Thoracic aorta (tissue), 2 donors: ENCODE measurements around the gene NF1. TPM values are rescaled to one million over a fixed set of nuclear protein-coding genes. Genes with fewer than 3 reads are reported as not detected.
A peak's percentile ranks its signal among the peaks of the same experiment; 100 is the strongest.

Source experiments
- ATAC-seq: fragments of 150-250 bp; one replicate; pipeline ENCODE4 v1.8.0; 2017; ENCODE audit warnings: low read depth; ENCODE audit not compliant: insufficient number of reproducible peaks, low FRiP score
- DNase-seq: peaks from one replicate; pipeline ENCODE4 v3.0.0-alpha.2; 2020; ENCODE audit warnings: low spot score
- H3K27ac ChIP-seq, 2 donors: fragments of 200-600 bp; sonication (generic); 1 replicate in 1 of 2; 2 replicates in 1 of 2; pipeline ENCODE4 v1.5.1; 2016; ENCODE audit warnings: mild to moderate bottlenecking in 2 of 2, moderate library complexity in 2 of 2
- H3K27me3 ChIP-seq: fragments of 200-600 bp; sonication (generic); replicated peaks from 2 replicates; pipeline ENCODE4 v1.6.0; 2016; ENCODE audit warnings: mild to moderate bottlenecking; ENCODE audit not compliant: insufficient read depth
- H3K36me3 ChIP-seq: fragments of 200-600 bp; sonication (generic); one replicate; pipeline ENCODE4 v1.5.1; 2016
- H3K4me1 ChIP-seq, 2 donors: fragments of 200-600 bp; sonication (generic); 1 replicate in 1 of 2; 2 replicates in 1 of 2; pipeline versions ENCODE4 v1.5.1 to v1.6.0; 2016; ENCODE audit warnings: low read depth in 2 of 2, mild to moderate bottlenecking in 1 of 2; ENCODE audit not compliant: control insufficient read depth in 1 of 2
- H3K4me3 ChIP-seq: fragments of 200-600 bp; sonication (generic); 2 replicates; pipeline ENCODE4 v1.5.1; 2016; ENCODE audit warnings: mild to moderate bottlenecking
- H3K9me3 ChIP-seq: fragments of 200-600 bp; sonication (generic); 2 replicates; pipeline ENCODE4 v1.5.1; 2016
- CTCF ChIP-seq: fragments of 200-600 bp; sonication (generic); IDR thresholded peaks from one replicate; pipeline ENCODE4 v1.5.1; 2019; ENCODE audit warnings: antibody characterized with exemption
- total RNA-seq, 2 donors: library from RNA; depleted of rRNA; stranded (reverse); fragments of >200 nt; gene quantifications; one replicate each; pipeline versions ENCODE4 v1.1.0 to v1.2.3, GENCODE V29; 2016

Gene NF1
- total RNA-seq, 2 donors from 2014 or later, result 60.9 to 105 TPM

GRCh38 chr17:31051506-31051905 lies 43.3 kb upstream of the NF1 start:
- H3K27ac ChIP-seq, result peak overlapping the region; percentile 57 to 60
- H3K4me3 ChIP-seq, result no peak overlapping the region
- no peak for TF ChIP-seq CTCF
- no peaks in the 10 kb centered on the region for H3K27me3 ChIP-seq
- DNase-seq (no peak), ATAC-seq (peak; percentile 21)
- H3K9me3 ChIP-seq, result no peaks in the 10 kb centered on the region
- H3K36me3 ChIP-seq, result no peaks in the 10 kb centered on the region
- peaks cover 0 to 20% of the 10 kb centered on the region in 2 donors for H3K4me1 ChIP-seq

- Histone ChIP-seq H3K36me3 (no peaks in the 10 kb centered on the region), H3K9me3 (no peaks in the 10 kb centered on the region), H3K4me1 (peaks cover 0 to 20% of the 10 kb centered on the region in 2 donors), H3K4me3 (no peak overlapping the region), H3K27ac (peak overlapping the region; percentile 57 to 60), H3K27me3 (no peaks in the 10 kb centered on the region)
- DNase-seq, result peak; percentile 40
- peak; percentile 80 for ATAC-seq
- no peak for TF ChIP-seq CTCF
Measured at GRCh38 chr17:31052187-31052889, 42.4 kb upstream of the NF1 start.

- ATAC-seq (no peak), DNase-seq (no peak)
- no peaks in the 10 kb centered on the region for H3K27me3 ChIP-seq
- no peaks in the 10 kb centered on the region for H3K9me3 ChIP-seq
- H3K27ac ChIP-seq, result peak overlapping the region in 1 of 2 donors; percentile 57
- no peak for TF ChIP-seq CTCF
- H3K36me3 ChIP-seq, result no peaks in the 10 kb centered on the region
- peaks cover 0 to 20% of the 10 kb centered on the region in 2 donors for H3K4me1 ChIP-seq
- H3K4me3 ChIP-seq, result no peak overlapping the region
Measured at GRCh38 chr17:31053071-31053470, 41.7 kb upstream of the NF1 start.

- no peaks in the 10 kb centered on the region for H3K9me3 ChIP-seq
- H3K27ac ChIP-seq, result no peak overlapping the region
- ATAC-seq (no peak), DNase-seq (no peak)
- no peak for TF ChIP-seq CTCF
- peaks cover 0 to 20% of the 10 kb centered on the region in 2 donors for H3K4me1 ChIP-seq
- H3K4me3 ChIP-seq, result no peak overlapping the region
- H3K27me3 ChIP-seq, result no peaks in the 10 kb centered on the region
- H3K36me3 ChIP-seq, result no peaks in the 10 kb centered on the region
Measured at GRCh38 chr17:31054761-31055160, 40.0 kb upstream of the NF1 start.

- Histone ChIP-seq H3K4me1 (no peaks in the 10 kb centered on the region), H3K27me3 (no peaks in the 10 kb centered on the region), H3K36me3 (no peaks in the 10 kb centered on the region), H3K4me3 (no peak overlapping the region), H3K9me3 (no peaks in the 10 kb centered on the region), H3K27ac (no peak overlapping the region)
- TF ChIP-seq CTCF, result no peak
- DNase-seq (no peak), ATAC-seq (no peak)
Measured at GRCh38 chr17:31058976-31059375, 35.8 kb upstream of the NF1 start.
